Epithelial cell of proximal tubule (primary cell): ENCODE results near the gene PLLP. TPM values are rescaled to one million over a fixed set of nuclear protein-coding genes. Genes with fewer than 3 reads are reported as not detected.

Source experiments
- DNase-seq: peaks from one replicate; pipeline ENCODE4 v3.0.0-alpha.2; 2011; ENCODE audit warnings: low read depth
- H3K4me3 ChIP-seq: 2 replicates; pipeline ENCODE4 v1.5.1; 2011; ENCODE audit warnings: low read depth, mild to moderate bottlenecking, low read length
- CTCF ChIP-seq: conservative IDR thresholded peaks from 2 replicates; pipeline ENCODE4 v1.5.1; 2012; ENCODE audit warnings: low read depth, mild to moderate bottlenecking, low read length
- total RNA-seq: library from RNA; depleted of rRNA; stranded (reverse); fragments of >200 nt; gene quantifications from 2 replicates; pipeline ENCODE4 v1.2.3, GENCODE V29; 2015

PLLP gene
- total RNA-seq, 1 donor from 2014 or later, result 2.5 TPM

GRCh38 chr16:57234707-57235092 is 49.8 kb downstream of the PLLP start:
- TF ChIP-seq CTCF, result no peak
- no peak overlapping the region for H3K4me3 ChIP-seq
- no peak for DNase-seq

DNA sequence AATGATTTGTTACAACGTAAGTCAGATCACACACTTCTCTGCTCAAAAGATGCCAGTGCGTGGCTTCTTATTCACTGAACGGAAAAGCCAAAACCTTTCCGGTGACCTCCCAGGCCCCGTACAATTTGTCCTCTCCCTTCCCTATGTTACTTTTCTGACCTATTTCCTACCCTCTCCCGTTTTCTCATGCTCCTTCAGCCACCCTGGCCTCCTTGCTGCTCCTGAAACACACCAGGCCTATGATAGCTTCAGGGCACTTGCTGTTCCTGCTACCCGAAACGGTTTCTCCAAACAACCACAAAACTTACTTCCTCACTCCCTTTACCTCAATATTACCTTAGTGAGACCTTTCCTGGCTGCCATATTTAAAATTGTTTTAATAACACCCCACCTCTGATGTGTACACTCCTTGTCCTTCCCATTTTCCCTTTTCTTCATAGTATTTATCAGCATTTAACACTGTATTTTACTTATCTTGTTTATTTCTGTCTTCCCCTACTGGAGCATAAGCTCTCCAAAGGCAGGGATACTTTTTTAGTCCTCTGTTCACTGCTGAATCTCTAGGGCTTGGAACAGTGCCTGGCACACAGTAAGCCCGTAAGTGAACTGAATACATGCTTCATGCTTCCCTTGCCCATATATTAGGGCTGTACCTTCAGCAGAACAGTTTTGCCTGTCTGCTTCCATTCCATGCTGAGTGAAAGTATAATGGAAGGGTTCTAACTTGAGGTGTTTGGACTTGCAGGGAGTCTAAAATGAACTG is 50.3 kb downstream of the PLLP start:
- DNase-seq, result no peak
- no peak for TF ChIP-seq CTCF
- no peak overlapping the region for H3K4me3 ChIP-seq

DNA sequence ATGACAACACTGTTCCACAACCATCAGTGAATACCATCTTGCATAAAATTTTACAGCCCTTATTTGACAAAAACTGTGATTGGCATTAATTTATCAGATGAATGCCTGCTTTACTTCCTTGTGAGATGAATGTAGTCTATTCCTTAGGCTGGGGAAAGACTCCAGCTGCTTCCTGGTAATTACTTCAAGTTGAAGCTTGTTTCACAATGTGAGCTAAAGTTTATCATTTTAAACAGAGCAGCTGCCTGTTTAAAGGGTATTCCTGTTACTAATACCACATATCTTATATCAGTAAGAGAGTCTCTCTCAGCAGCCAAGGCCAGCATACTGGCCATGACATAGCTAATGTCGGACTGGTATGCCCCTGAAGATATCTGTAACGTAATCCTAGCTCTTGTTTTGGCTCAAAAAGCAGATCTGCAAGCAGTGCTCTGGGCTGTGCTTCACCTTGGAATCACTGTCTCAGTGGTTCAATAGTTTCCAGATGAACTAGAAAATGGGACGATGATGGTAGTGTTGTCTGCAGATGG is 52.6 kb downstream of the PLLP start:
- no peak for TF ChIP-seq CTCF
- H3K4me3 ChIP-seq, result no peak overlapping the region
- DNase-seq, result no peak

DNA sequence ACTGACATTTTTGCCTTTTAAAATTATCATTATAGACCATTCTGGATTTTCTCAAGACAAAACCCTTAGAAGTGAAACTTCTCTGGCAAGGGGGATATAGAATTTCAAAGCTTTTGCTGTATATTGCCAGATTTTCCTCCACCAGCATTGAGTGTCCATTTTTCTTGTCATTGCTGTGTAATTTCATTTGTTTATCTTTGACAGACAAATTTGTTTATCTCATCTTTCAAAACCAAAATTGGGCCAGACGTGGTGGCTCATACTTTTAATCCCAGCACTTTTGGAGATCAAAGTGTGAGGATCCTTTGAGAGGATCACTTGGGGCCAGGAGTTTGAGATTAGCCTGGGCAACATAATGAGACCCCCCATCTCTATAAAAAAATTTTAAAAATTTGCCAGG is 55.4 kb downstream of the PLLP start:
- no peak for TF ChIP-seq CTCF
- no peak for DNase-seq
- no peak overlapping the region for H3K4me3 ChIP-seq

- H3K4me3 ChIP-seq, result no peak overlapping the region
- DNase-seq, result no peak
- no peak for TF ChIP-seq CTCF
Observed at GRCh38 chr16:57226701-57227621, 57.5 kb downstream of the PLLP start.

DNA sequence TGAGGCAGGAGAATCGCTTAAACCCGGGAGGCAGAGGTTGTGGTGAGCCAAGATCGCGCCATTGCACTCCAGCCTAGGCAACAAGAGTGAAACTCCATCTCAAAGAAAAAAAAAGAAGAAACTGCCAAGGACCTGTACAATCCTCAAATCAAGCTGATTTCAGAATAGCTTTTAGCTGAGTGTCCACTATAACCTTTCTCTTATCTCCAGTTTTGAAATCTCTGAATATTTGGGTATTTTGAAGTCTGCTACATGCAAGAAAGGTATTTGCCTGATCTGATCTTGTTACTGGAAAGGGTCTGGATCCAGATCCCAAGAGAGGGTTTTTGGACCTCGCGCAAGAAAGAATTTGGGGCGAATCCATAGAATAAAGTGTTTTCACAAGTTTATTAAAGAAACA is 58.5 kb downstream of the PLLP start:
- no peak for DNase-seq
- TF ChIP-seq CTCF, result no peak
- H3K4me3 ChIP-seq, result no peak overlapping the region
